M059J (cell line): Measurements from ENCODE around the gene CHP1. TPM values are rescaled to one million over a fixed set of nuclear protein-coding genes. Genes with fewer than 3 reads are reported as not detected.
"Not testable (repeated sequence)": the region's sequence is repeated elsewhere in the genome, so short reads cannot be mapped to it uniquely, and the experiment has no call there.

Experiments used
- DNase-seq: peaks from one replicate; pipeline ENCODE4 v3.0.0-alpha.2; 2012; ENCODE audit warnings: low read depth
- total RNA-seq: library from RNA; depleted of rRNA; stranded (reverse); fragments of >200 nt; shearing (Covaris generic); gene quantifications from 2 replicates; pipeline ENCODE4 v1.2.3, GENCODE V29; 2014; rRNA removed

Gene CHP1
- total RNA-seq = 81.7 and 92.7 TPM in 2 replicates

DNA sequence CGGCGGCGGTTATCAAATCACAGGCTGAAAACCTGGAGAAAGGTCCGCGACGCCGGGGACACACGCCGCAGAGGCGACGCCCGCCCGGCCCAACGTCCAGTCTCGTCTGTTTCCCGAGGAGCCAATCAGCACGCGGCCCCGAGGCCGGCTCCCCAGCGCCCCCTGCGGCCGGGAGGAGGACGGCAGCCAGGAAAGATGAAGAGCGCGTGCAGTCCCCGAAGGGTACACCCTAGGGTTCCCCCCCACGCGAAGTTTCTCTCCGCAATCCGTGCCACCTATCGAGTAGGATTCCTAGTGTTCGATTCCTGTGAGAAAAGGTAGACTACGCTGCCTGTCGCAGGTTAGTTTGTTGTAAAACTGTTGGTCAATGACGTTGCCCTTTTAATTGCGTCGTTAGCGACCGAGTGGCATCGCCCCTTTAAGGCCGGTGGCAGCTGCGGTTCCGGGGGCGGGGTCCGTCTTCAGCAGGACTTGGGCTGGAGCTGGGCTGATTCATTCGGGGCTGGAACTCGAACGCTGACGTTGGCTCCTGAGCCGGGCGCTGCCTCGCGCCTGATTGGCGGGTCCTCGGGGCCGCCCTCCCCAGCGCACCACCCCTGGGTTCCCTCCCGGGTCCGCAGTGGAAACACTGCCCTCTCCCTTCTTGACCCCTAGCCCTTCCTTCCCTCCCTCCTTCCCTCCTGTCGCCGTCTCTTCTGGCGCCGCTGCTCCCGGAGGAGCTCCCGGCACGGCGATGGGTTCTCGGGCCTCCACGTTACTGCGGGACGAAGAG, at the start of gene CHP1, which contains the start of gene EXD1:
CHP1 (plus strand) TSS at position 619 of the 772 bp plus-strand sequence; CDS start at position 734, 115 bp downstream.
EXD1 (minus strand) TSS at position 108 of the 772 bp plus-strand sequence. CDS start 4,182 bp downstream, outside the sequence.
- DNase-seq = peak; percentile 96

DNA sequence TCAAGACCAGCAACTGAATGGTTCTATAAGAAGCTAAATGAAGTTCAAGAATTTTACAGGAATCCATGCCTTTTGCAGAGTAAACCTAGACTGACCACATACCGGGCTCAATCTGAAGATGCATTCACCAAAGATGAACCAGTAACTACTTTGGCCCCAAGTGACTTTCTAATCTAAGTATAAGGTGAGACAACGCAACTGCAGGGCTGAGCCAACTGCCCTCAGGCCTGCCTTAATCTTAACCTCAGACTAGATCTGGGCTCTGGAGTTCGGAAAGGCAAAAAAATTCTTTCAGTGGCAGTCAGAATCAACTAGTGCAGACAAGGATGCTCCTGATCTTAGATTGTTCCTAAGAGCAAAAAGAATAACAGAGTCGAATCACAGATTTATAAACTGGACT, 48.8 kb upstream of the CHP1 start:
- peak; percentile 17 for DNase-seq

DNA sequence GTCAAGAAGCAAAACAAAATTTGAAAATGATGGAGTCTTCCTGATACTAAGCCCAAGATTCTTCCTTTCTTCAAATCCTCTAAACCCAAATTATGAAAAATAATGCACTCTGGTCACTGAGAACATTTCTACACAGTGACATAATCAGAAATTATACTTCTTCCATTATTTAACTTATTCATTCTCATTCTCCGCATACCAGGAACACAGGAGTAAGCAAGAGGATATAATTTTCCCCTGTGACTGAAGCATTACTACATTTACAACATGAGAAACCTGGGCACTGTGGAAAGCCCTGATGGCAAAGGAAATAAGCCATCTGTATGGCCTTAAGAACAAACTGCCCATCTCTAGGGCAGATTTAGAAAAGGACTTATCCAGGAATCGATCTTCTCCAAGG, 47.5 kb upstream of the CHP1 start:
- DNase-seq = no peak

DNA sequence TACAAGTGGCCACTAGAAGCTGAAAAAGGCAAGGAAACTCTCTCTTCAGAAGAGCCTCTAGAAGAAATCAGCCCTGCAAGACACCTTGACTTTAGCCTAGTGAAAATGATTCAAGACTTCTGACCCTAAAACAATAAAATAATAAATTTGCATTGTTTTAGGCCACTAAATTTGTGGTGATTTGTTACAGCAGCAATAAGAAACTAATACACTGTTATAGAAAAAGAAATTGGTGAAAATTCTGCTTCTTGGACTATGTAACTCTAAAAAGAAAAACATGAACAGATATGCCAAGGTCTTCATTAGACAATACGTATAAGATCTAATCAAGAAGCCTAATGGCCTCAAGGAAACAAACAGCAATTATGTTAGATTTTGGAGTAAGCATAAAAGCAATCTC, 36.6 kb upstream of the CHP1 start:
- DNase-seq = no peak

DNA sequence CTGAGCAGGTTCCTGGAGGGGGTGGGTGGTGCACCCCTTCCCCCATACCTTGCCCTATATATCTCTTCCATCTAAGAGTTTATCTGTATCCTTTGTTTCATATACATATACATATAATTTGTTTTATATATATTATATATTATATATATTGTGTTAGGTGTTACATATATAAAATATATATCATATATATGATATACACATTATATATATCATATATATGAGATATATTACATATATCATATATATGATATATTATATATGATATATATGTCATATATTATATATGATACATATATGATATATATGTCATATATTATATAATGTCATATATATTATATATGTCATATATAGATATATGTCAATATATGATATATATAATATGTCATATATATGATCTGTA, 31.6 kb upstream of the CHP1 start:
- DNase-seq = no peak

DNA sequence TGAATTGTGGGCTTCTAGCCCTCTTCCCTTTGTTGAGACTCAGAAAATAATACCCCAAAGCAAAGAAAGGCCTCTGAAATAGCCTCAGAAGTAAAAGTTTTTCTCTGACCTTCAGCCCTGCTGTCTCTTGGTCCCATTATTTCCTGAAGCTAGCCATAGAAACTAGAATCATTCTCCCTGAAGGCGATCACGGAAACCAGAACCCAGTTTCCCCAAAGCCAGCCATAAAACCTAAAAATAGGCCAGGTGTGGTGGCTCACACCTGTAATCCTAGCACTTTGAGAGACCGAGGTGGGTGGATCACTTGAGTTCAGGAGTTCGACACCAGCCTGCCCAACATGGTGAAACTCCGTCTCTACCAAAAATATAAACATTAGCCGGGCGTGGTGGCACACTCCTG, 27.7 kb upstream of the CHP1 start:
- DNase-seq = no peak

DNA sequence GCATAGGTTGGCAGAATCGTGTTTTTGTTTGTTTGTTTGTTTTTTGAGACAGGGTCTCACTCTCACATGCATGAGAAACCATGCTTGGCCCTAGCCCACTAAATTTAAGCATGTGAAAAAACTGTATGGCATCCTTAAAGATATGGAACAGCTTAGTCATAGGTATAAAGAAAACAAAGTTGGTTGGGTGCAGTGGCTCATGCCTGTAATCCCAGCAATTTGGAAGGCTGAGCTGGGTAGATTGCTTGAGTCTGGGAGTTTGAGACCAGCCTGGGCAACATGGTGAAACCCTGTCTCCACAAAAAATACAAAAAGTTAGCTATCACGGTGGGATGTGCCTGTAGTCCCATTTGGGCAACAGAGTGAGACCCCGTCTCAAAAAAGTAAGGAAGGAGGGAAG, 25.8 kb upstream of the CHP1 start:
- peak; percentile 37 for DNase-seq

DNA sequence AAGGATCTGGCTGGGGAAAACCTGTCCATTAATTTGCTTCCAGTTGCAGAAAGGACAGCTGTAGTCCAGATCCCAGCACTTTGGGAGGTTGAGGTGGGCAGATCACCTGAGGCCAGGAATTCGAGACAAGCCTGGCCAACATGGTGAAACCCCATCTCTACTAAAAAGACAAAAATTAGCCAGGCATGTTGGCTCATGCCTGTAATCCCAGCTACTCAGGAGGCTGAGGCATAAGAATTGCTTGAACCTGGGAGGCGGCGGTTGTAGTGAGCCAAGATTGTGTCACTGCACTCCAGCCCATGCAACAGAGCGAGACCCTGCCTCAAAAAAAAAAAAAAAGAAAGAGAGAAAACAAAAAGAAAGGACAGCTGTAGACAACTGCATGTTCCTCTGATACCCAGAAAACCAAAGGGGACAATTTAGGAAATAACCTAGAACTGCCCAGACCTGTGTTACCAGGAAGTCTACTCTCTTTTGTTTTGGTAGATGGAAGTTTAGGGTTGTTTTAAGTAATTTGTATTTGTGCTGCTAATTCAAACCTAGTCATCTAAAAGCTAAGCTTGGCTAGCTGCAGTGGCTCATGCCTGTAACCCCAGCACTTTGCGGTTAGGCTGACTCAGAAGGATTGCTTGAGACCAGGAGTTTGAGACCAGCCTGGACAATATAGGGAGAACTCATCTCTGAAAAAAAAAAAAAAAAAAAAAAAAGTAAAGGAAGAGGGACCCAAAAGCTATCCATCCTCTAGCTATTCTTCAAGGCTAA, 23.2 kb upstream of the CHP1 start:
- DNase-seq = peak; percentile 92

DNA sequence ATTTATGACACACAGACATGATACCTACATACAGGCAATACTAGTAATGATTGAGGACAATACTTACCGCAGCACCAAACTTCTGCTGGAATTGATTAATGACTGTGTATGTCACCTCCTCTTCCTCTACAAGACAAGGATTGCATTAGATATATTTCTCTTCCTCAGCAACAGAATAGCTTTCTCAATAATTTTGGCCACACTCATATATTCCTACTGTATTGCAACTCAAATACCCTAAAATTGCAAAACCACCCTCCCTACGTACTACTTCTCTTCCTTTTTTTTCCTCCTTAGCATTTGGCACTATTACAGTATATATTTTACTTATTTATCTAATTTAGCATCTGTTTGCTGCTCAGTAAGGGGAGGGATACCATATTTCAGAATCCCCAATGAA, 15.4 kb upstream of the CHP1 start:
- DNase-seq = no peak

DNA sequence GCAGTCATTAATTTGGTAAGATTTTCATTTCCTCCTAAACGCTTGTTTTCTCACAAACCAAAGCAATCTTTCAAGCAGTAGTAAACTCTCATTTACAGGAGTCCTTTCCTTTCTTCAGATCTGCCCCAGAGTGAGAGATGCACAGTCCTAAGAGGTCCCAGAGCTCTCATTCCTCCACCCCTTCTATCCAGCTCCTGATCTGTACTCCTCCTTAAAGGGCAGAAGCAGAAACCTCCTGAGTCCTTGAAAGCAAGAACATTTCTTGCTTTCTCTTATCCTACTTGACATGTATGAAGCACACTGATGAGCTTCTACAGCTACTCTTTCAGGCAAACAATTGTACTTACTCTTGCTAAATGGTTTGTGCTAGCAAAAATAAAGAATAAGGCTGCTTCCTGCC, 12.2 kb upstream of the CHP1 start:
- DNase-seq = no peak

DNA sequence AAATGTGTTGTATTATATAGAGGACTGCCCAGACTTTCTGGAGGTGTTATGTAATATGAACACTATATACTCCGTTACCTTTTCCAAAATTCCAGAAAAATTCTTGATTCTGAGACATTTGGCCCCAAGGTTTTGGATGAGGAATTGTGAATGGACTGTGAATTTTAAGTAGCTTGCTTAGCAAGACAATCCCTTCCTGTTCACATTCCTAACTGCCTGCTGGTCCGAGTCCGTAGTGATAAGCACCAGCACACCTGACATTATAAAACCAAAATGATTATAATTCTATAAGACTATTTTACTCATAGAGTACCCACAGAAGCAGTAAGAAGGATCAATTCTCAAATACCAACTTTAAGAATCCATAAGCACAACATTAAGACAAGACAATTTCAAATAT, 11.7 kb upstream of the CHP1 start:
- no peak for DNase-seq

DNA sequence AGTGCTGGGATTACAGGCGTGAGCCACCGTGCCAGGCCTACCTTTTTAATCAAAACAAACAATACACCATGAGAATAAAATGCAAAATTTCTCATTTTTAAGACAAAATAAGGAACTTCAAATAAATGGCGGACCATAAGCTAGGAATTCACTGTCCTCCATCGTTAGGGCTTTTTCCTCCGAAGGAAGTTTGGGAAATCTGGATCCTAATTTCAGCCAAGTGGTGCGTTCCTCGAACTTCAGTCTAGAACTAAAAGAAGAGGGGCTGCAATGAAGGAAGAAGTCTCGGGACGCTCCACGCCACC, 771 bp upstream of the CHP1 start:
- DNase-seq = no peak

DNA sequence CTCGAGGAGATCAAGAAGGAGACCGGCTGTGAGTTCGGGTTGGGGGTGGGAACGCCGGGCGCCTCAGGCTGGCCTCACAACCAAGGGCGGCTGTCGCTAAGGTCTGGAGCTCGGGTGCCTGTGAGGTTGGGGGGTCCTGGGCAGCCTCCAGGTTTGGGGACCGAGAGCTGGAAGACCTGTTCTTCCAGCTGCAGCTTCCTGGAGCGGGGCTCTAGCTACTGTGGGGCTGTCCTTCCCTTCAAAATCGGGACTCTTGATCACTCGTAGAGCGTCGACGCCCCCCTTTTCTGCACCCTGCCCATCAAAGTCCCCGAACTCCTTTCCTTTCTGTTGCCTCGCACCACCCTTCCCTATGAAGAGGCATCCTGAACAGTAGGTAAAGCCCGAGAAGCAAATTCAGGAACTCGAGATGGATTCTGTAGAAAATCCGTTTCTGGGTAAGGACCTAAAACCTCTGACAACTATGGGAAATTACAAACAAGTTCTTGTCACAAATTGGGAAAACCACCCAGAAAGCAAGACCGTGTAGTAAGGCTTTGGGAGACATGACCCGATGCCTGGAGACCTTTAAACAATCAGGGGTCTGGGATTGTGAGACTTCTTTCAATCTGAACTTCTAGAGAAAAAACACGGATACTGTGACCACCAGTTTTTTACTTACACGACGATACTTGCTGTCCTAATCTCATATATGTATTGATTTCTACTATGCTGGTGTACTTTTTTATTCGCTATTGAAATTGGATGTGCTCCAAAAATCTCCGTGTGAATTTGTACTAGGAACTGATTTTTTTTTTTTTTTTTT, 556 bp downstream of the CHP1 start:
- no peak for DNase-seq

DNA sequence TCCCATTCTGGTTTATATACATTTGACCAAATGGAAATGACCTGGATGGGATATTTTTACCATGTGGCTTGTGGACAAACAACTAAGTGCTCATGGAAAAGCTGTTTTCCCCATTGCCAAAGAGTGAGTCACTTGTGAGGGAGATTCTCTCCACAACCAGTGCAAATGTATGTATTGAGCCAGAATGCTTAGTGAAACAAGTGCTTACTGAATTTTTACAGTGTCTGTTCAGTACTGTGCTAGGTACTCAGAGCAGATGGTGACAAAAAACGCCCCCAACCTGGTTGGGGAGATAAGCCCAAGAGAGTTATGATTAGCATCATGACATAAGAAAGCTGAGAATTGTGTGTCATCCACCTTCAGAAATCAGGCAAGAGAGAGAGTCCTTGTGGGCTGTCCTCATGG, 2.3 kb downstream of the CHP1 start:
- DNase-seq = peak; percentile 52

DNA sequence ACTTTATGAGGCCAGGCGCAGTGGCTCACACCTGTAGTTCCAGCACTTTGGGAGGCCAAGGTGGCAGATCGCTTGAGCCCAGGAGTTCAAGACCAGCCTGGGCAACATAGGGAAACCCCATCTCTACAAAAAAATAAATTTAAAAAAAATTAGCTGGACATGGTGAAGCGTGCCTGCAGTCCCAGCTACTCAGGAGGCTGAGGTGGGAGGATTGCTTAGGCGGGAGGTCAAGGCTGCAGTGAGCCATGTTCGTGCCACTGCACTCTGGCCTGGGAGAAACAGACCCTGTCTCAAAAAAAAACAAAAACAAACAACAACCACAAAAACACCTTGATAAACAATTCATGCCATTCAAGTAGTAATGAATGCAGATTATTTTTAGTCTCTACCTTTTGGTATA, 4.2 kb downstream of the CHP1 start:
- not testable (repeated sequence) for DNase-seq

DNA sequence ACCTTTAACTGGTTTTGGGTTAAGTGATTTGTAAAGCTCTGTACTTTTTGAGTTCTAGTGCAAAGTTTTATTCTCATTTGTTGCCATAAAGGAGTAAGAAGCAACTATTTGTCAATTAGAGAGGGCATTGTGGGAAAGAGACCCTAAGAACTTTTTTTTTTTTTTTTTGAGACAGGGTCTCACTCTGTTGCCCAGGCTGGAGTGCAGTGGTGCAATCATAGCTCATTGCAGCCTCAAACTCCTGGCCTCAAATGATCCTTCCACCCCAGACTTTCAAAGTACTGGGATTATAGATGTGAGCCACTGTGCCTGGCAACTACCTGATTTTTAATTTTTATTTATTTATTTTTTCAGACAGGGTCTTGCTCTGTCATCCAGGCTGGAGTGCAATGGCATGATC, 4.9 kb downstream of the CHP1 start:
- DNase-seq = no peak

DNA sequence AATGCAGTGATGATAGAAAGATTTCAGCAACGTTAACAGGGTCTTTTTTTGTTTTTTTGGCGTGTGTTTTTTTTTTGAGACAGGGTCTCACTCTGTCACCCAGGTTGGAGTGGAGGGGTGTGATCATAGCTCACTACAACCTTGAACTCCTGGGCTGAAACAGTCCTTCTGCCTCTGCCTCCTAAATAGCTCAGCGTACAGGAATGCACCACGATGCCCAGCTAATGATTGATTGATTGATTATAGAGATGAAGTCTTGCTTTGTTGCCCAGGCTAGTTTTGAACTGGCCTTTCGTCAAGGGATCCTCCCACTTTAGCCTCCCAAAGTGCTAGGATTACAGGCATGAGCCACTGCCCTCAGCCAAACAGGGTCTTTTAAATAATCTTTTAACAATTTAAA, 7.0 kb downstream of the CHP1 start:
- DNase-seq = no peak

DNA sequence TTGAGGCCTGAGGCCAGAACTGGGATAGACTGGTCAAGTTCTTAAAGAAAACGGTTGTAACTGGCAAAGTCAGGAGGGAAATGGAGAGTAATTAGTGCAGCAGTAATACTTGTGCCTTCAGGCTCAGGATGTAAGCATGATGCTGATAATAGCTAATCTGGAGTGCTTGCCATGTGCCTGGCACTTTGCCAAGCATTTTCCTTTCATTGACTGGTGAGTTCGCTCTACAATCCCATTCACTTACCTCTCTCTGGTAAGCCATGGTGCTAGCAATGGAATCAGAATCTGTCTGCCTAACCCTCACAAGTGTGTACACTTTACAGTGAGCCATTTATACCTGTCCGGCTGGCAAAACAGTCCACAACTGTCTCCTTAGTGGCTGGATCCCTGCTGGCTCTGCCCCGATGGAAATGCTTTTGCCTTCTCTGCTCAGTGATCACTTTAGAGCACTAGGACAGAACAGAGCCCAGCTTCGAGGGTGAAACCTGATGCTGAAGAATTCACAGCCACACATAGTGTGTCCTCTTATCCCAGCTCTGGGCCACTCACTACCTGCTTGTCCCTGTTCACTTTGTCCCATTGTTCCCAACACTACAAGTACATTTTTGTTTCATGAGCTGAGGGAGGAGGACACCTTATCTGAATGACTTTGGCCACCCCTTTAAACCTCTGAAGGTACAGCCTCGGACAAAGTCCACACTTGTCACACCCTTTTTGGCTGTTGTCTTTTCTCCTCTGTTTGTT, 10.3 kb downstream of the CHP1 start:
- peak; percentile 21 for DNase-seq

DNA sequence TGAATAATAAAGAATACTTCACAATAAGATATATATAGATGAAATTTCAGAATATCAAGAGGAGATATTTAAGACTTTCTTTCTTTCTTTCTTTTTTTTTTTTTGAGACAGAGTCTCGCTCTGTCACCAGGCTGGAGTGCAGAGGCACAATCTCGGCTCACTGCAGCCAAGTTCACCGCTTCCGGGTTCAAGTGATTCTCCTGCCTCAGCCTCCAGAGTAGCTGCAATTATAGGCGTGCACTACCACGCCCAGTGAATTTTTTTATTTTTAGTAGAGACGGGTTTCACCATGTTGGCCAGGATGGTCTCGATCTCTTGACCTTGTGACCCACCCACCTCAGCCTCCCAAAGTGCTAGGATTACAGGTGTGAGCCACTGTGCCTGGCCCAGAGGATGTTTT, 19.7 kb downstream of the CHP1 start:
- not testable (repeated sequence) for DNase-seq

DNA sequence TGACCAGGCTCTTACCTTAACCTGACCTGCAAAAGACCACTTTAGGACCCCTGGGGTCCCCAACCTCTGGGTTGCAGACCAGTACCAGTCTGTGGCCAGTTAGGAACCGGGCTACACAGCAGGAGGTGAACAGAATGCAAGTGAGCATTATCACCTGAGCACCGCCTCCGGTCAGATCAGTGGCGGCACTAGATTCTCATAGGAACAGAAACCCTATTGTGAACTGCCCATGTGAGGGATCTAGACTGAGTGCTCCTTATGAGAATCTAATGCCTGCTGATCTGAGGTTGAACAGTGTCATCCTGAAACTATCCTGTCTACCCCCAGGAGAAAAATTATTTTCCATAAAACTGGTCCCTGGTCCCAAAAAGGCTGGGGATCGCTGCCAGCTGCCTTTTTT, 20.3 kb downstream of the CHP1 start:
- DNase-seq = no peak

DNA sequence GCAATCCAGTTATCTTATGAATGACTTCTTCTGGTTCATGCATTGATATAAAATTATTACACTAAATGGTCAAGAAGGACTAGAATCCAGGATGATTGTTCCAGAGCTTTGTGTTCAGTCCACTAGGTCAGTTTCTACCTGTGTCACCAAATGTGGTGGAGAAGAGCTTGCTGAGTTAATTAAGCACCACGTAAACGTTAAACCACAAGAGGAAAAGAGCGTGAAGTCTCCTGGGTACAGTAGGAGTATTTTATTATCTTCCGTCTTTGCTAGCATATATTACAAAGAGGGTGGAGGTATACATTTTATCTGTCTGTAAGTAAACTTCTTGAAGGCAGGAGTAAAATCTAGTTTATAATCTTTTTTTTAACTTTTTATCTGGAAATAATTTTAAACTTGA, 23.5 kb downstream of the CHP1 start:
- DNase-seq = no peak

DNA sequence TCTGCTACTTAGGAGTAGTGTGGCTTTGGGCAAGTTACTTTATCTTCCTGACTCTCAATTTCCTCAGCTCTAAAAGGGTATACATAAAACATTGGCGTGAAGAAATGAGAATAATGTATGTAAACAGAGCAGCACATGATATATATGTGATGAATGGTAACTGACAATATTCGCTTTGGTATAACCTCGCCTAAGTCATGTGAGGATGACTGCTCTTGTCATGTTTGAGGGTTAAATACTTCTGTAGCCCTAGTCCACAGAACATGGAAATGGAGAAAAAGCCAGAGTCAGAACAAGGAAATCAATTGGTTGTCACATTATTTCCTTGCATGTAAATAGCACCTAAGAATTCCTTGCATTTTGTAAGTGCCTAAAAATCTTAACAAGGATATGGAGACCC, 25.0 kb downstream of the CHP1 start:
- DNase-seq = no peak
